ENCODE data around the gene MKRN1.

The MKRN1 gene

GRCh38 chr7:140403878-140404564 lies 75.3 kb downstream of the MKRN1 start, which contains the start of gene RAB19:
Gene RAB19, plus strand, starts transcription at chr7:140404058. Its CDS starts 3,589 bp downstream, at chr7:140407647.
- peak within 1 kb of the TSS in 6 of 11 experiments; percentile 4 to 40 (median 20); a peak in 5 of 22 replicates for H3K27ac ChIP-seq
- TF ChIP-seq Cebpa-rat (IDR thresholded peaks at IDR 0.05), result no peak
- H3K4me2 ChIP-seq, result peak within 1 kb of the TSS; percentile 57 to 85 (median 79)
- no peaks in the 10 kb centered on the region for H3K27me3 ChIP-seq
- no peaks in the 10 kb centered on the region for H3K36me3 ChIP-seq
- H3K4me3 ChIP-seq, result peak within 1 kb of the TSS in 4 of 10 experiments; percentile 12 to 45 (median 28); a peak in 5 of 20 replicates
- H4K20me1 ChIP-seq, result no peaks in the 10 kb centered on the region
- H3K4me1 ChIP-seq, result peaks cover 12 to 35% (median 15%) of the 10 kb centered on the region in 10 experiments
- H3K9me3 ChIP-seq (replicated peaks in 1 of 11), result no peaks in the 10 kb centered on the region
- H3K9ac ChIP-seq, result peak within 1 kb of the TSS in 4 of 11 experiments; percentile 5 to 24 (median 22); a peak in 1 of 22 replicates
